ENCODE results near the gene PSG5.
"Not testable (repeated sequence)": the region's sequence is repeated elsewhere in the genome, so short reads cannot be mapped to it uniquely, and the experiment has no call there.

Gene PSG5

DNA sequence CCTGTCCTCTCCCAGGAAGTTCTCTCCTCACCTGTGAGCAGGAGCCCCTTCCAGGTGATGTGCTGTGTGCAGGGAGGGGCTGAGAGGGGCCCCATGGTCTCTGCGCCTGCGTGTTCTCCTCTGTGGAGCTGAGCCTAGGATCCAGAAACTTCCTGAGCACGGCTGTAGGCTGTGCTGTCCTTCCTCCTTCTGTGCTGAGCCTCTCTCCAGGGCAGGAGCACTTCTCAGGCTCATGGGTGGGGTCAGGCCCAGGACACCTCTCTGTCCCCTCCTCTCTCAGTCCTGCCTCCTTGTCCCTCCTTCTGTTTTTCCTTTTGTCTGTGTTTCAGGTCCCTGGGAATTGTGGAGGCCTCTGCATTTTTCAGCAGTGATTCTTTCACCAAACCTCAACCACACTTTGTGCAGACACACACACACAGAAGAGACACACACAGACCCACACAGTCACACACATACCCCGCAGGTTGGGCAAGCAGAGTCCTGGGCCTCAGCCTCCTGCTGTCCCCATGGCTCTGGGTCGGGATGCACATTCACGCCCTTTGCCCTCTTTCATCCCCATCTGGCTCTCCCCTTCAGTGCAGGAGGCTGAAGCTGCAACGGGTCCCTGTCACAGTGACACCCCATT lies at the start of gene PSG5:
PSG5 (minus strand) TSS at position 226 of the 625 bp plus-strand sequence; CDS start at position 95, 131 bp downstream.
- DNase-seq: not testable (repeated sequence)

DNA sequence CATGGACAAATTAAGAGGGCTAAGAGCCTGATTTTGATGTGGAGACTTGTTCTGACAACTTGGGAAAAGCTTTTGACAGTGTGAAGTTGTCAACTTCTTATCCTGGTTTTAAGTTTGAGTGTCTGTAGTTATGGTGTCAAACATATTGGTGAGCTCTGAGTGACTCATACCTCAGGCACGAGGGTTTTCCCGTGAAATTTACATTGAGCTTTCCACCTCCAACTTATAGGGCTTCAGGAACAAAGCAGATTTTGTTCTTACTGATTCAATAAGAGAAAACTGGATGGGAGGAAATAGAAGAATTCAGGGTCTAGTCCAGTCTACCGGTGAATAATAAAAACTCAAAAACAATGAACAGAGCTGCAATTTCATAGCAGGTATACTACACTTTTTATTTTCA lies 49.4 kb upstream of the PSG5 start:
- not testable (repeated sequence) for DNase-seq

GRCh38 chr19:43229315-43229714 lies 43.0 kb upstream of the PSG5 start:
- DNase-seq: no peak

DNA sequence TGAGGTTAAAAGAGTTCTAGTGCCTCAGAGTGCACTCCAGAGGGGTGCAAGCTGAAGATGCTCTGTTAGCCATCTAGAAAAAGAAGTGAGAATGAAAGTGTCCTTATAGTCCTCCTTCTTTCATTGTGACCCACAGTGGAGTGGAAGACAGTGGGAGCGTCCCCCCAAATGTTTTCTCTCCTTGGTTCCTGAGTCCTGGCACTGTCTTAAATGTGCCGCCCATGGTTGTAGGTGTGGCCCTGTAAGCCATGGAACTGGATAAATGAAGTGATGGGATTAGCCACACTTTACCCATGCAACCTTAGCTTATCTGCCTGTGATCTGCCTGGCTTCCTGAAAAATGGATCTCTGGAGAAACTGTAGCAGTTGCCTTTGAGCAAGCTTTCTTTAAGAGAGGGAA lies 42.4 kb upstream of the PSG5 start:
- DNase-seq: not testable (repeated sequence)

DNA sequence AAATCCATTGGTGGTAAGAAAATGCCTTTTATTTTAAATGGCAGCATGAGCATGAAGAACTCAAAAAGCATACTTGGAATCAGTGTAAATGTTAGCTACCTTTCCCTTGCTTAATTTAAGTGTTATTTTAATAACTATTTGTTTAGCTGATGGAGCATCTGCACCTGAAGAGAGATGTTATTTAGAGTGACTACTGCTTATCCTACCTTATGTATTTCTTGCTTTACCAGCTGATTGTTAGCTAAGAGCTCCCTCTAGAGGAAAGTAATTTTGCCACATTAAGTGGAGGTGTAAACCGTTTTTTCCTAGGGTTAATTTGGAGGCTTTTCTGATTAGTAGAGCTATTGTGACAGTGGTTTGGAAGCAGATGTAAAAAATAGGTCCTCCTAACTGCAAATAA lies 40.6 kb upstream of the PSG5 start:
- not testable (repeated sequence) for DNase-seq

- DNase-seq: no peak
Measured at GRCh38 chr19:43224855-43225253, 38.5 kb upstream of the PSG5 start.

DNA sequence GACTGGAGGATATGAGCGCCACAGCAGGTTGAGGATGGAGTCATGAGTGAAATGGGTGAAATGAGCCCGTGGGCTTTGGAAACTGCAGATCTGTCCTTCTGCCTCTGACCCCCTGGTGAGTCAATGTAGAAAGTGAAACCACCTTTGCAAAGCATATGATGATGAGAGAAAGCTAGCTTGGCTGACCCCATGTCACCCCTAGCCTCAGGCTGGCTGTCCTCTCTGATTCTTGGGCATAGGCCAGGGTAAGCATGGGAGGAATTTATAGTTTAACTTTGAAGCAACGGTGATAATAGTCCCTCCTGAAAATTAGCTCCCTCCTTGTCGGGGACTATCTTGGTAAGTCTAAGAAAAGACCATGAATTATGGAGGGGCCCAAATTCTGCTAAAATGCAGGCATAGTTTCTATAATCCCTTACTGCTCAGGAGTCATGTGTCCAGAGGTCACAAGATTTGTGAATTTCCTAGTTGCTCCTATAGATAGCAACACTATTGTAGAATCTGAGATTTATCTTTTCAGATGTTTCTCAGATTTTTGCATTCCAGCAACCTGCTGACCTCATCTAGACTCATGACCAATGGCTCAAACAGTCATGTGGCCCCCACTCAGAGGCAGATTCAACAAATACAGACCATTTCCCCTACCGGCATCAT lies 38.0 kb upstream of the PSG5 start:
- not testable (repeated sequence) for DNase-seq

- DNase-seq: not testable (repeated sequence)
Measured at GRCh38 chr19:43221891-43222290, 35.6 kb upstream of the PSG5 start.

GRCh38 chr19:43219136-43219535 lies 32.8 kb upstream of the PSG5 start:
- not testable (repeated sequence) for DNase-seq

DNA sequence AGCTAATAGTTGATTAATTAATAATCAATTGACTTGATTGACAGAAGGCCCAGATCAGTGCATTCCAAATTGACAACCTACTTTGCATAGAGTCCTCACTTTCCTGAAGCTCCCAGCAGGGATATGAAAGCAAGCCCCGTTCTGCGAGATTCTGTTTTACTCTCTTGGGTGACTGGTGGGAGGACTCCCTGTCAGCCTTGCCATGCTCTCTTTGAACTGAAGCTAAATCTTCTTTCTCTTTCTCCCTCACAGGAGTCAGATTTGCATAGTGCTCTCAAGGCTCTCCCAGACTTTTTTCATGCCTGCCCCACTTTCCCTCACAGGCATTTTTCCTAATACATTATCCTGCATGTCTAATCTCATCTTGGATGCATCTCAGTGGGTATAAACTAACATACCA lies 29.5 kb upstream of the PSG5 start:
- not testable (repeated sequence) for DNase-seq

- DNase-seq: no peak
Measured at GRCh38 chr19:43207991-43208390, 21.7 kb upstream of the PSG5 start.

DNA sequence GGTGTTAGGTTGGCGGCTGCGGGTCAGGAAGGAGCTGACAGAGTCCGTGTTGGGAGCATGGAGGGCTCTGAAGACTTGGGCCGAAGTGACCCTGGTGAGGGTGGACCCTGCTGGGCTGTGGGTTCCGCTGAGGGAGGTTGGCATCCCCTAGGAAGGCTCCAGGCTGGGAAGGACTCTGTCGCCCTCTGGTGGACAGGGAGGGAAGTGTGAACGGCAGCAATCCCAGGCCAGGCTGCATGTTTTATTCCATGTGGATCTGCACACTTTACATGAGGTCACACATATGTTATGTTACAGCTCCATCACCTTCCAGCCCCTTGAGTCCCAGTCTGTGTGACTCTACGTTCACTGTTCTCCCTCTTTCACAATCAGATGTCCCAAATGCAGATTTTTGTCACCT lies 20.8 kb upstream of the PSG5 start:
- not testable (repeated sequence) for DNase-seq

DNA sequence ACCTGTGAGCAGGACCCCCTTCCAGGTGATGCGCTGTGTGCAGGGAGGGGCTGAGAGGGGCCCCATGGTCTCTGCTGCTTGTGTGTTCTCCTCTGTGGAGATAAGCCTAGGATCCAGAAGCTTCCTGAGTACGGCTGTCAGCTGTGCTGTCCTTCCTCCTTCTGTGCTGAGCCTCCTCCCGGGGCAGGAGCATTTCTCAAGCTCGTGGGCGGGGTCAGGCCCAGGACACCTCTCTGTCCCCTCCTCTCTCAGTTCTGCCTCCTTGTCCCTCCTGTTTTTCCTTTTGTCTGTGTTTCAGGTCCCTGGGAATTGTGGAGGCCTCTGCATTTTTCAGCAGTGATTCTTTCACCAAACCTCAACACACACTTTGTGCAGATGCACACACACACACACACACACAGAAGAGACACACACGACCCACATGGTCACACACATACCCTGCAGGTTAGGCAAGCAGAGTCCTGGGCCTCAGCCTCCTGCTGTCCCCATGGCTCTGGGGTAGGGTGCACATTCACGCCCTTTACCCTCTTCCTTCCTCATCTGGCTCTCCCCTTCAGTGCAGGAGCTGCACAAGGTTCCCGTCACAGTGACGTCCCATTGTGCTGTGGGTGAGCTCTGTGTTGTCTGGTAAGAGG lies 19.3 kb upstream of the PSG5 start, which contains the start of gene PSG4:
PSG4 (minus strand) TSS at position 168 of the 635 bp plus-strand sequence; CDS start at position 66, 102 bp downstream.
- DNase-seq: not testable (repeated sequence)

GRCh38 chr19:43203611-43204010 lies 17.3 kb upstream of the PSG5 start:
- not testable (repeated sequence) for DNase-seq

- not testable (repeated sequence) for DNase-seq
Measured at GRCh38 chr19:43201891-43202290, 15.6 kb upstream of the PSG5 start.

DNA sequence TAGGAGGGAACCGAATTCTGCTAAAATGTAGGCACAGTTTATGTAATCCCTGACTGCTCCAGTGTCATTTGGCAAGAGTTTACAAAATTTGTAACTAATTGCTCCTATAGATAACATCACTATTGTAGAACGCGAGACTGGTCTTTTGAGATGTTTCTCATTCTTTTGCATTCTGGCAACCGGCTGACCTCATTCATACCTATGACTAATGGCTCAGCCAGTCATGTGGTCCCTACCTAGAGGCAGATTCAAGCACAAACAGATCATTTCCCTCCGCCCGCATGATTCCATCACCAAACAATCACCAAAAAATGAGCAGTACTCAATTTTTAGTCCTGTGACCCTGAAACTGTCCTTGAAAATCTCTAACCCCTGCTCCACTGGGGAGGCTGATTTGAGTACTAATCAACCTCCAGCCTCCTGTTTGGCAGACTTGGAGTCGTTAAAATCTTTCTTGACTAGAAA lies 15.0 kb upstream of the PSG5 start:
- DNase-seq: not testable (repeated sequence)

- DNase-seq: not testable (repeated sequence)
Measured at GRCh38 chr19:43198686-43199419, 12.5 kb upstream of the PSG5 start.

- not testable (repeated sequence) for DNase-seq
Measured at GRCh38 chr19:43197666-43198397, 11.5 kb upstream of the PSG5 start.

GRCh38 chr19:43194397-43194796 lies 8.1 kb upstream of the PSG5 start:
- not testable (repeated sequence) for DNase-seq

- not testable (repeated sequence) for DNase-seq
Measured at GRCh38 chr19:43192381-43193155, 6.2 kb upstream of the PSG5 start.

GRCh38 chr19:43188092-43188491 lies 1.8 kb upstream of the PSG5 start:
- DNase-seq: not testable (repeated sequence)

Data from NCI-H748 treated with DMSO at 0.1 percent for 48 hours (cell line).